ENCODE results near the gene H2BK1. TPM values are rescaled to one million over a fixed set of nuclear protein-coding genes. Genes with fewer than 3 reads are reported as not detected.

Gene H2BK1
- total RNA-seq, 1 experiment from 2014 or later = not detected

DNA sequence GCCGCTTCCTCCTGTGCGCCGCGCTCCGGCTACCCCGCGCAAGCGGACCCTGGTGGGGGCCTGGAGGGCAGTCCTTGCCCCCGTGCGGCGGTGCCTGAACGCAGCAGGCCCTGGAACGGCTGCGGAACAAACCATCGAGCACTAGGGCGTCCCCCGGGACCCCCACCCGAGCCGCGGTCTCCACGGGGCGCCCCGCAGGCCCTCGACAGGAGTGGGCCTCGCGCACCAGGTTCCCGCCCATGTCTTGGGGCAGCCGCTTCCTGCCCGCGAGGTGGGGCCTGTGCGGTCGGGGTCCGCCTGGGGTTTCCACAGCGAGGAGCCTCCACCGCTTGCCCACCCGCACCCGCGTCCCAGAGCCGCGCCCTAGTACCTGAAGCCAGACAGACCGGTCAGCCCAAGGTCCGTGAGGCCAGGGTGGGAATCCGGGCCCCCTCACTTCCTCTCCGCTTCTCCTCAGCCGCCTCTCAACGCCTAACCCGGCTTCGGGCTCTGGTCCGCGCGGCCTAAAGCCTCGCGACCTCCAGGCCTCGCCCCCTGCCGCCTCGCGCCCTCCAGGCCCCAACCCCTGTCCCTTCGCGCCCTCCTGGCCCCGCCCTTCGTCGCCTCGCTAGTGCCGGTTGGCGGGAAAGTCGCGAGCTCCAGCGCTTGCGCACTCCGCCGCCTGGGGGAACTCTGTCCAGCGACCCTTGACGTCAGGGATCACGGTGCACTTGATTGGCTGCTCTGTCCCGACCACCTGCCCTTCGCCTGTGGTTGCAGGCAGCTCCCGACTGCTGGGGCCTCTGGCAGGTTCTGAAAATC, 35.8 kb downstream of the H2BK1 start:
- intact Hi-C loops (cut with micrococcal nuclease; ENCODE audit: unreplicated experiment) = loop anchor here (5.0 to 10.0 kb wide), 5 partner anchors 68 to 890 kb away; partner anchors contain the start of gene ABCB8
- H3K4me1 ChIP-seq (replicated peaks; ENCODE audit: insufficient read depth) = no peaks in the 10 kb centered on the region
- POLR2A ChIA-PET (ENCODE audit: unreplicated experiment) = interaction anchor here (0.6 kb wide), 1 partner anchor 58 kb away, joined by 5 read pairs; no protein-coding TSS in a partner anchor
- TF ChIP-seq EZH2 (IDR thresholded peaks at IDR 0.05; ENCODE audit: low read depth) = no peak
- no peak for TF ChIP-seq CTCF (conservative IDR thresholded peaks at IDR 0.05)
- no peak overlapping the region for H3K4me3 ChIP-seq
- H3K4me2 ChIP-seq = no peak overlapping the region
- H3K27me3 ChIP-seq (ENCODE audit: insufficient read depth, low read depth) = peaks cover 67% of the 10 kb centered on the region
- H3K9me3 ChIP-seq (ENCODE audit: insufficient read depth, low read depth) = no peaks in the 10 kb centered on the region
- CTCF ChIA-PET = interaction anchor here (0.6 kb wide), 1 partner anchor 1524 kb away, joined by 3 read pairs; no protein-coding TSS in a partner anchor
- H4K20me1 ChIP-seq (ENCODE audit: insufficient read depth) = no peaks in the 10 kb centered on the region; the same call in 1 of the 2 replicates
- H3K9me2 ChIP-seq (ENCODE audit: insufficient read depth) = no peaks in the 10 kb centered on the region
- no peaks in the 10 kb centered on the region for H3K36me3 ChIP-seq (ENCODE audit: low read depth)
- H3K27ac ChIP-seq = no peak overlapping the region
- H3K79me2 ChIP-seq (ENCODE audit: low read depth) = no peaks in the 10 kb centered on the region
- no peak for DNase-seq
- no TSS peak for BruUV-seq (replicated peaks)
- no peak overlapping the region for H2AFZ ChIP-seq
- H3F3A ChIP-seq (ENCODE audit: insufficient read depth, low read depth) = no peaks in the 10 kb centered on the region

GRCh38 chr7:151173386-151174245, 36.7 kb downstream of the H2BK1 start:
- Histone ChIP-seq H3K4me2 (no peak overlapping the region), H3K9me2 (ENCODE audit: insufficient read depth) (no peaks in the 10 kb centered on the region), H3K36me3 (ENCODE audit: low read depth) (no peaks in the 10 kb centered on the region), H3K4me3 (no peak overlapping the region), H3K79me2 (ENCODE audit: low read depth) (no peaks in the 10 kb centered on the region), H4K20me1 (ENCODE audit: insufficient read depth) (no peaks in the 10 kb centered on the region; the same call in 1 of the 2 replicates), H3F3A (ENCODE audit: insufficient read depth, low read depth) (no peaks in the 10 kb centered on the region), H2AFZ (no peak overlapping the region), H3K4me1 (replicated peaks; ENCODE audit: insufficient read depth) (no peaks in the 10 kb centered on the region), H3K27ac (no peak overlapping the region), H3K9me3 (ENCODE audit: insufficient read depth, low read depth) (no peaks in the 10 kb centered on the region), H3K27me3 (ENCODE audit: insufficient read depth, low read depth) (peaks cover 67% of the 10 kb centered on the region)
- ChIA-PET POLR2A (ENCODE audit: unreplicated experiment) (no interaction called here), CTCF (no interaction called here)
- intact Hi-C loops (cut with micrococcal nuclease; ENCODE audit: unreplicated experiment) = loop anchor here (2.0 to 10.0 kb wide), 6 partner anchors 69 to 889 kb away; partner anchors contain the start of gene ABCB8
- DNase-seq = no peak
- BruUV-seq (replicated peaks) = no TSS peak
- TF ChIP-seq EZH2 (IDR thresholded peaks at IDR 0.05; ENCODE audit: low read depth) (no peak), CTCF (conservative IDR thresholded peaks at IDR 0.05) (no peak)
